ENCODE measurements around the gene KCNN4.

DNA sequence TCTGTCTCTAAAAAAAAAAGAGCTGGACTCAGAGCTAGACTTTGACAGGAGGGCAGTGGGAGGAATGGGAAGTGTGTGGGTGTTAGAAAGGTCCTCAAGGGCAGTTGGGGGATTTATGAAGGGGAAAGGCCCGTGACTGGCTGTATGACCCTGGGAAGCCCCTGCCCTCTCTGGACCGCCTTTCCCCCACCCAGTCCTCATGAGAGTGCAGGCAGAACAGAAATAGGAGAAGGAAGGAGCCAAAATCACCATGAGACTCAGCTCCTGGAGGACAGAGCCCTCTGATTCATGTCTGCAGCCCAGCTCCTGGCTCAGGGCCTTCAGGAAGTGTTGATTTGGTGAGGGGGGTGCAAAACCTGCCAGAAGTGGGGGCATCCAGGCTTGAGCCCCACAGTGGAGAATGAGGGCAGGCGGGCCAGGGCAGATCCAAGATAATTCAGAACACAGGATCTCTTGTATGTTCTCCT lies 17.3 kb downstream of the KCNN4 start:
- TF ChIP-seq, protein P1, sequence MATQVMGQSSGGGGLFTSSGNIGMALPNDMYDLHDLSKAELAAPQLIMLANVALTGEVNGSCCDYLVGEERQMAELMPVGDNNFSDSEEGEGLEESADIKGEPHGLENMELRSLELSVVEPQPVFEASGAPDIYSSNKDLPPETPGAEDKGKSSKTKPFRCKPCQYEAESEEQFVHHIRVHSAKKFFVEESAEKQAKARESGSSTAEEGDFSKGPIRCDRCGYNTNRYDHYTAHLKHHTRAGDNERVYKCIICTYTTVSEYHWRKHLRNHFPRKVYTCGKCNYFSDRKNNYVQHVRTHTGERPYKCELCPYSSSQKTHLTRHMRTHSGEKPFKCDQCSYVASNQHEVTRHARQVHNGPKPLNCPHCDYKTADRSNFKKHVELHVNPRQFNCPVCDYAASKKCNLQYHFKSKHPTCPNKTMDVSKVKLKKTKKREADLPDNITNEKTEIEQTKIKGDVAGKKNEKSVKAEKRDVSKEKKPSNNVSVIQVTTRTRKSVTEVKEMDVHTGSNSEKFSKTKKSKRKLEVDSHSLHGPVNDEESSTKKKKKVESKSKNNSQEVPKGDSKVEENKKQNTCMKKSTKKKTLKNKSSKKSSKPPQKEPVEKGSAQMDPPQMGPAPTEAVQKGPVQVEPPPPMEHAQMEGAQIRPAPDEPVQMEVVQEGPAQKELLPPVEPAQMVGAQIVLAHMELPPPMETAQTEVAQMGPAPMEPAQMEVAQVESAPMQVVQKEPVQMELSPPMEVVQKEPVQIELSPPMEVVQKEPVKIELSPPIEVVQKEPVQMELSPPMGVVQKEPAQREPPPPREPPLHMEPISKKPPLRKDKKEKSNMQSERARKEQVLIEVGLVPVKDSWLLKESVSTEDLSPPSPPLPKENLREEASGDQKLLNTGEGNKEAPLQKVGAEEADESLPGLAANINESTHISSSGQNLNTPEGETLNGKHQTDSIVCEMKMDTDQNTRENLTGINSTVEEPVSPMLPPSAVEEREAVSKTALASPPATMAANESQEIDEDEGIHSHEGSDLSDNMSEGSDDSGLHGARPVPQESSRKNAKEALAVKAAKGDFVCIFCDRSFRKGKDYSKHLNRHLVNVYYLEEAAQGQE (IDR thresholded peaks at IDR 0.05; ENCODE audit: low read depth, low read length) = no peak
- TF ChIP-seq, protein P2, sequence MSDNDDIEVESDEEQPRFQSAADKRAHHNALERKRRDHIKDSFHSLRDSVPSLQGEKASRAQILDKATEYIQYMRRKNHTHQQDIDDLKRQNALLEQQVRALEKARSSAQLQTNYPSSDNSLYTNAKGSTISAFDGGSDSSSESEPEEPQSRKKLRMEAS (IDR thresholded peaks at IDR 0.05; ENCODE audit: low read depth) = no peak; the same call in 1 of the 2 replicates
- TF ChIP-seq, protein P3, sequence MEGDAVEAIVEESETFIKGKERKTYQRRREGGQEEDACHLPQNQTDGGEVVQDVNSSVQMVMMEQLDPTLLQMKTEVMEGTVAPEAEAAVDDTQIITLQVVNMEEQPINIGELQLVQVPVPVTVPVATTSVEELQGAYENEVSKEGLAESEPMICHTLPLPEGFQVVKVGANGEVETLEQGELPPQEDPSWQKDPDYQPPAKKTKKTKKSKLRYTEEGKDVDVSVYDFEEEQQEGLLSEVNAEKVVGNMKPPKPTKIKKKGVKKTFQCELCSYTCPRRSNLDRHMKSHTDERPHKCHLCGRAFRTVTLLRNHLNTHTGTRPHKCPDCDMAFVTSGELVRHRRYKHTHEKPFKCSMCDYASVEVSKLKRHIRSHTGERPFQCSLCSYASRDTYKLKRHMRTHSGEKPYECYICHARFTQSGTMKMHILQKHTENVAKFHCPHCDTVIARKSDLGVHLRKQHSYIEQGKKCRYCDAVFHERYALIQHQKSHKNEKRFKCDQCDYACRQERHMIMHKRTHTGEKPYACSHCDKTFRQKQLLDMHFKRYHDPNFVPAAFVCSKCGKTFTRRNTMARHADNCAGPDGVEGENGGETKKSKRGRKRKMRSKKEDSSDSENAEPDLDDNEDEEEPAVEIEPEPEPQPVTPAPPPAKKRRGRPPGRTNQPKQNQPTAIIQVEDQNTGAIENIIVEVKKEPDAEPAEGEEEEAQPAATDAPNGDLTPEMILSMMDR (IDR thresholded peaks at IDR 0.05) = no peak
- TF ChIP-seq, protein P4, sequence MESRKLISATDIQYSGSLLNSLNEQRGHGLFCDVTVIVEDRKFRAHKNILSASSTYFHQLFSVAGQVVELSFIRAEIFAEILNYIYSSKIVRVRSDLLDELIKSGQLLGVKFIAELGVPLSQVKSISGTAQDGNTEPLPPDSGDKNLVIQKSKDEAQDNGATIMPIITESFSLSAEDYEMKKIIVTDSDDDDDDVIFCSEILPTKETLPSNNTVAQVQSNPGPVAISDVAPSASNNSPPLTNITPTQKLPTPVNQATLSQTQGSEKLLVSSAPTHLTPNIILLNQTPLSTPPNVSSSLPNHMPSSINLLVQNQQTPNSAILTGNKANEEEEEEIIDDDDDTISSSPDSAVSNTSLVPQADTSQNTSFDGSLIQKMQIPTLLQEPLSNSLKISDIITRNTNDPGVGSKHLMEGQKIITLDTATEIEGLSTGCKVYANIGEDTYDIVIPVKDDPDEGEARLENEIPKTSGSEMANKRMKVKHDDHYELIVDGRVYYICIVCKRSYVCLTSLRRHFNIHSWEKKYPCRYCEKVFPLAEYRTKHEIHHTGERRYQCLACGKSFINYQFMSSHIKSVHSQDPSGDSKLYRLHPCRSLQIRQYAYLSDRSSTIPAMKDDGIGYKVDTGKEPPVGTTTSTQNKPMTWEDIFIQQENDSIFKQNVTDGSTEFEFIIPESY (IDR thresholded peaks at IDR 0.05; ENCODE audit: borderline replicate concordance, low read depth) = no peak
- no peak for TF ChIP-seq TAF1 (IDR thresholded peaks at IDR 0.05; ENCODE audit: borderline replicate concordance, low read depth, low read length)
- TF ChIP-seq EP300 (IDR thresholded peaks at IDR 0.05; ENCODE audit: borderline replicate concordance in 1 of 2, low read depth in 1 of 2, low read length in 1 of 2) = peak in 1 of 2 experiments; percentile 28; a peak in 1 of 4 replicates
- TF ChIP-seq RAD21 (IDR thresholded peaks at IDR 0.05; ENCODE audit: low read length) = no peak
- no peak for TF ChIP-seq GABPA (IDR thresholded peaks at IDR 0.05; ENCODE audit: low read depth)
- TF ChIP-seq POLR2AphosphoS5 (IDR thresholded peaks at IDR 0.05; ENCODE audit: low read depth, low read length) = no peak
- no peak for TF ChIP-seq JUND (IDR thresholded peaks at IDR 0.05)
- no peak for TF ChIP-seq EZH2phosphoT487 (IDR thresholded peaks at IDR 0.05; ENCODE audit: borderline replicate concordance, low read depth)
- peak; percentile 38; the same call in 1 of the 2 replicates for TF ChIP-seq TCF12 (IDR thresholded peaks at IDR 0.05)
- TF ChIP-seq, protein P5, sequence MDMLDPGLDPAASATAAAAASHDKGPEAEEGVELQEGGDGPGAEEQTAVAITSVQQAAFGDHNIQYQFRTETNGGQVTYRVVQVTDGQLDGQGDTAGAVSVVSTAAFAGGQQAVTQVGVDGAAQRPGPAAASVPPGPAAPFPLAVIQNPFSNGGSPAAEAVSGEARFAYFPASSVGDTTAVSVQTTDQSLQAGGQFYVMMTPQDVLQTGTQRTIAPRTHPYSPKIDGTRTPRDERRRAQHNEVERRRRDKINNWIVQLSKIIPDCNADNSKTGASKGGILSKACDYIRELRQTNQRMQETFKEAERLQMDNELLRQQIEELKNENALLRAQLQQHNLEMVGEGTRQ (IDR thresholded peaks at IDR 0.05; ENCODE audit: borderline replicate concordance, low read depth, low read length) = no peak
- no peak for TF ChIP-seq ELF1 (IDR thresholded peaks at IDR 0.05)

Data from SK-N-SH (cell line).